Measurements from ENCODE around the gene CYB561D1. TPM values are rescaled to one million over a fixed set of nuclear protein-coding genes. Genes with fewer than 3 reads are reported as not detected.

CYB561D1 gene
- total and polyA plus RNA-seq, 8 donors: 6.0 to 14.9 (median 8.2) TPM

- DNase-seq (no peak), ATAC-seq (no peak)
- TF ChIP-seq CTCF (IDR thresholded peaks at IDR 0.05): no peak
- Histone ChIP-seq H3K27me3 (no peaks in the 10 kb centered on the region), H3K4me3 (no peak overlapping the region), H3K9me3 (no peaks in the 10 kb centered on the region), H3K4me1 (no peaks in the 10 kb centered on the region), H3K27ac (no peak overlapping the region), H3K36me3 (no peaks in the 10 kb centered on the region)
- intact Hi-C loops (cut with DNase I): no loop called here
These were observed 27.4 kb downstream of the CYB561D1 start for GRCh38 chr1:109521002-109521951.

- Histone ChIP-seq H3K4me3 (no peak overlapping the region), H3K36me3 (no peaks in the 10 kb centered on the region), H3K27me3 (no peaks in the 10 kb centered on the region), H3K4me1 (no peaks in the 10 kb centered on the region), H3K27ac (no peak overlapping the region), H3K9me3 (no peaks in the 10 kb centered on the region)
- DNase-seq: no peak
- no peak for ATAC-seq
- TF ChIP-seq CTCF (IDR thresholded peaks at IDR 0.05): no peak
- intact Hi-C loops (cut with DNase I): no loop called here
These were observed 28.1 kb downstream of the CYB561D1 start for GRCh38 chr1:109522026-109522425.

GRCh38 chr1:109523706-109524105 lies 29.8 kb downstream of the CYB561D1 start:
- DNase-seq (no peak), ATAC-seq (no peak)
- no peaks in the 10 kb centered on the region for H3K27me3 ChIP-seq
- H3K36me3 ChIP-seq: no peaks in the 10 kb centered on the region
- no peaks in the 10 kb centered on the region for H3K9me3 ChIP-seq
- no peak for TF ChIP-seq CTCF (IDR thresholded peaks at IDR 0.05)
- intact Hi-C loops (cut with DNase I): no loop called here
- H3K4me3 ChIP-seq: no peak overlapping the region
- H3K4me1 ChIP-seq: no peaks in the 10 kb centered on the region
- no peak overlapping the region for H3K27ac ChIP-seq

DNA sequence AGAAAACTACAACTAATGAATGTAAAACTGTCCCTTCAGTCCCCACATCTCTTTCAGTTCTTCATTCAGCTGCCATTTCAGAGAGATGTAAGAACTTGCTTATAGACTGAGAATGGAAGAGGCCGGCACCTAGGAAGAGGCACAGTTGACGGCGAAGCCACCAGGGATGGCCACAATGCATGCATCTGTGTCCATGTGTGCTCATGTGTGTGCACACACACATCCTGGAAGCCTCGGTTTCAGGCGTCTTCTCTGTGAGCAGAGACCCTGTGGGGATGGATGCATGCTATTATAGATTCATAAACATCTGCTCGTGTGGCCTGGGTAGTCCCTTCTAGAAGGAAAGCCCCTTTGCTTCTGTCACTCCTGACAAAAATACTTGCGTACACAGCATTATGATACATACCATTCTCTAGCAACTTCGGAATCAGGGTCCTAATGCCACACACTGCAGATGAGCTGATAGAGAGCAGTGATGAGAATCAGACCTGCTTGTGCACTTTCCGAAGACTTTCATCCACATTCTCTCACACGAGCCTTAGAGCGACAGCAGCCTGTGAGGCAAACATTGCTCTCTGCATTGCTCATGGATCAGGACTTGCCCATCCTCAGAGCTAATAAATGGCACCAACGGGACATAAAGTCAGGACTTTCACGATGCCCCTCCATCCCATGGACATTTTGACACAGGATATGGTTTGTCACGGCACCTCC lies 33.4 kb downstream of the CYB561D1 start:
- Histone ChIP-seq H3K36me3 (no peaks in the 10 kb centered on the region), H3K9me3 (no peaks in the 10 kb centered on the region), H3K27ac (no peak overlapping the region), H3K4me3 (no peak overlapping the region), H3K4me1 (peaks cover 0 to 5% of the 10 kb centered on the region in 2 donors), H3K27me3 (no peaks in the 10 kb centered on the region)
- intact Hi-C loops (cut with DNase I): no loop called here
- no peak for DNase-seq
- ATAC-seq: no peak
- no peak for TF ChIP-seq CTCF (IDR thresholded peaks at IDR 0.05)
